Retinal pigment epithelial cell (primary cell): Measurements from ENCODE around the gene TMEM255A.

ENCODE experiments used
- DNase-seq: peaks from one replicate; pipeline ENCODE4 v3.0.0-alpha.2; 2010; ENCODE audit warnings: low read depth
- H3K4me3 ChIP-seq: 2 replicates; pipeline ENCODE4 v1.5.1; 2011; ENCODE audit warnings: mild to moderate bottlenecking, low read length, control low read depth, moderate library complexity
- TF ChIP-seq, protein P1 (sequence below): conservative IDR thresholded peaks from 2 replicates; pipeline ENCODE4 v1.5.1; 2011; ENCODE audit warnings: low read depth, low read length, control low read depth, inconsistent platforms

TMEM255A gene

DNA sequence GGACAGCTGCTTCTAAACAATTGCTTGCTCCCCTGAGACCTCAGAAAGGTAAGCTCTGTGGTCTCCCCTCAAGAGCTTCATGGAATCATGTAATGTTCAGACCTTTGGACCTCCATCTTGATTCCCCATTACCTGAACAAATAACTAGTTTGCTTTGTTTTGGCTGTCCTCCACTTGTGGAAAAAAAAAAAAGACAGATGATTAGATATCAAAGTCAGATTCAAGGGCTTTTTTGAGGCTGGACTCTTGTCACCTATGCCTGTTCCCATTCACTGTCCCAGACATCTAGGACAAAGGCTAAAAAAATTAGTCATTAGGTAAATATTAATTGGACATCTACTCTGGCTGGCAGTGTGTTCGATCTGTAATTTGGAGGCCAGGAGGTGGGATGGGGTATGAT, 13.3 kb downstream of the TMEM255A start:
- no peak for DNase-seq
- TF ChIP-seq, protein P1, sequence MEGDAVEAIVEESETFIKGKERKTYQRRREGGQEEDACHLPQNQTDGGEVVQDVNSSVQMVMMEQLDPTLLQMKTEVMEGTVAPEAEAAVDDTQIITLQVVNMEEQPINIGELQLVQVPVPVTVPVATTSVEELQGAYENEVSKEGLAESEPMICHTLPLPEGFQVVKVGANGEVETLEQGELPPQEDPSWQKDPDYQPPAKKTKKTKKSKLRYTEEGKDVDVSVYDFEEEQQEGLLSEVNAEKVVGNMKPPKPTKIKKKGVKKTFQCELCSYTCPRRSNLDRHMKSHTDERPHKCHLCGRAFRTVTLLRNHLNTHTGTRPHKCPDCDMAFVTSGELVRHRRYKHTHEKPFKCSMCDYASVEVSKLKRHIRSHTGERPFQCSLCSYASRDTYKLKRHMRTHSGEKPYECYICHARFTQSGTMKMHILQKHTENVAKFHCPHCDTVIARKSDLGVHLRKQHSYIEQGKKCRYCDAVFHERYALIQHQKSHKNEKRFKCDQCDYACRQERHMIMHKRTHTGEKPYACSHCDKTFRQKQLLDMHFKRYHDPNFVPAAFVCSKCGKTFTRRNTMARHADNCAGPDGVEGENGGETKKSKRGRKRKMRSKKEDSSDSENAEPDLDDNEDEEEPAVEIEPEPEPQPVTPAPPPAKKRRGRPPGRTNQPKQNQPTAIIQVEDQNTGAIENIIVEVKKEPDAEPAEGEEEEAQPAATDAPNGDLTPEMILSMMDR: no peak

DNA sequence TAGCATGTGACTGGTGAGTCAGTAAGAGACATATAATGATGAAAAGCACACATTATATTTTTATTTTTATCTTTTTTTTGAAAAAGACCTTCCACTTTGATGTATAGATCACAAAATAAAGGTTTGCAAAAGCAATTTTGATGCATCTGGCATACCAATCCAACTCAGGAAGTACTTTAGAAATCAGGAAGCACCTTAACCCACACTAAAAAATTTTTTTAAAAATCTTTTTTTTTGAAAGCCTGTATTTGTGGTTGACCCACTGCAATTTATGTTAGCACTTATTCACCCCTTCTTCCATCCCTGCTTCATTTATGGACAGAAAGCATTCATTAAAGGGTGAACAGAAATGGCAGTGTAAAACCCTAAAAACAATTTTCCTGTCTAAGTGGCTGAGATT, 16.6 kb downstream of the TMEM255A start:
- TF ChIP-seq, protein P1: no peak
- H3K4me3 ChIP-seq: no peak overlapping the region
- no peak for DNase-seq

More for the DNA sequence above, 13.3 kb downstream of the TMEM255A start:
- H3K4me3 ChIP-seq: no peak overlapping the region

DNA sequence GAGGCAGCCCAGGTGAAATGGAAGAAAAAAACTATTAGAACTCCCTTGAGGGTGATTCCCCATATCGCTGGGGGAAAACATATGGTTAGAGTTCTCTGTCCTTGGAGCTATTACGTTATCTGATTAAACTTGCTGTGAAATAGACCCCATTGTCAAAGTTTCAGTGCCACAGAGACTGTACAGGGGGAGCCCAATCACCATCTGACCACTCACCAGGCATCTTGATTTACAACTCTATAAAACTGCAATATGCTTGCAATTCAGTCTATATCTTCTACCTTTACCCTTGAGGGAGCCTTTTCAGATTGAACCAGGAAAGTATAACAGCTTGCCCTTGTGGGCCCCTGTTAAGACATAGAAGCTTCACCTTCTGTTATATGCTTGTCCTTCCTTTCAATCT, 18.2 kb downstream of the TMEM255A start:
- no peak overlapping the region for H3K4me3 ChIP-seq
- TF ChIP-seq, protein P1: no peak
- no peak for DNase-seq

DNA sequence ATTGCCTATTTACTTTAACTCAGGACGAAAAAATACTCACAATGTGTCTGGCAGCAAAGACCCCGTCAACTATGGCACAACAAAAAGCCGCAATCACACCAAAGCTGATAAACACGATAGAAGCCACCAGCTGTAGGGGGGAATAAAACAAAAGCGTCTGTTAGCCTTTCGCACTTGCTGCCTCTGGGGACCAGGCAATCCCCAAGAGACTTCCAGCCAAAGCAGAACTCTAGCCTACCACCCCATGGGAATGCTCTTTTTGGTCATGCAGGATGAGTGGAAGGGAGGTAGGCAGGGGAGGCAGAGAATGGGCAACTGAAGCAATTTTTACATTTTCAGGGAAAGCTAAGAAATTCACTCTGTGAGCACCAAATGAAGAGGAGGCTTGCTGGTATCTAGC, 20.1 kb downstream of the TMEM255A start:
- H3K4me3 ChIP-seq: no peak overlapping the region
- TF ChIP-seq, protein P1: no peak
- DNase-seq: no peak

DNA sequence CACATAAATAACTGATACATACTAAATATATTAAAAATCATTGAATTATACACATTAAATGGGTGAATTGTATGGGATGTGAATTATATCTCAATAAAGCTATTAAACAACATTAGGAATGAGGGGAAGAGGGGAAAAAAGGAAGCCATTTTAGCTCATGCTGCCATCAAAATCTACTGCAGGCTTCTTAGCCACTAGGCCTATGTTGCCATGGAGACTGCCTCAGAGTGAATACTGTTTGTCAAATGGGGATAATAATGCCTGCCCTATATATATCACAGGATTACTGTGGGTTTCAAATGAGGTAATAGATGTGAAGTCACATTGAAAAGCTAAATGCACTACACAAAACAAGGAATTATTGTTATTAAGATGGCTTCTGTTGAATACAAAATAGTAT, 21.2 kb downstream of the TMEM255A start:
- no peak overlapping the region for H3K4me3 ChIP-seq
- TF ChIP-seq, protein P1: no peak
- DNase-seq: no peak

DNA sequence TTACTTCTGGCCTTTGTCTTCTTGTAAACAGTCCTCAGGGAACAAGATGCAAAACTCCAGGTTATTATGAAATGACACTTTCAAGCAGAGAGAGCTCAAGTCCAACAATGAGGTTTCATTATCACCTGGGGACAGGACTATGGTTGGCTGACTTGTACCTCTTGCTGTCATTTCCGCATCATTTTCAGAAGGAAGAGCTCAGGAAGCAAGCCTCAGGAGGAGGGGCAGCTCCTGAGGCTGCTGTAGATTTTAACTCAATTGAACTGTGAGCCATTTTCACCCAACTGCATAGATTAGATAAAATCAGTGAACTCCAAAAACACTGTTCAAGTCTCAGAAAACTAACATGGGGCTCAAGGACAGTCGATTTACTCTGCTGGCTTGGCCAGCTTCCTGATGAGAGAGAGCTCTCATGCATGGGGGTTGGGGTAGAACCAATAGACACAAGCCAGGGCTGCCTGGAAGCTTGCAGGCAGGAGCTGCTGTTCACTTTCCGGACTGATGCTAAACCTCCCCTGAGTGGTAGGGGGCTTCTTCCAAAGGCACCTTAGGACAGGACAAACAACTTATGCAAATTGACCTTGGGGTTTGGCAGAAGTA, 23.6 kb downstream of the TMEM255A start:
- no peak overlapping the region for H3K4me3 ChIP-seq
- TF ChIP-seq, protein P1: no peak
- no peak for DNase-seq

DNA sequence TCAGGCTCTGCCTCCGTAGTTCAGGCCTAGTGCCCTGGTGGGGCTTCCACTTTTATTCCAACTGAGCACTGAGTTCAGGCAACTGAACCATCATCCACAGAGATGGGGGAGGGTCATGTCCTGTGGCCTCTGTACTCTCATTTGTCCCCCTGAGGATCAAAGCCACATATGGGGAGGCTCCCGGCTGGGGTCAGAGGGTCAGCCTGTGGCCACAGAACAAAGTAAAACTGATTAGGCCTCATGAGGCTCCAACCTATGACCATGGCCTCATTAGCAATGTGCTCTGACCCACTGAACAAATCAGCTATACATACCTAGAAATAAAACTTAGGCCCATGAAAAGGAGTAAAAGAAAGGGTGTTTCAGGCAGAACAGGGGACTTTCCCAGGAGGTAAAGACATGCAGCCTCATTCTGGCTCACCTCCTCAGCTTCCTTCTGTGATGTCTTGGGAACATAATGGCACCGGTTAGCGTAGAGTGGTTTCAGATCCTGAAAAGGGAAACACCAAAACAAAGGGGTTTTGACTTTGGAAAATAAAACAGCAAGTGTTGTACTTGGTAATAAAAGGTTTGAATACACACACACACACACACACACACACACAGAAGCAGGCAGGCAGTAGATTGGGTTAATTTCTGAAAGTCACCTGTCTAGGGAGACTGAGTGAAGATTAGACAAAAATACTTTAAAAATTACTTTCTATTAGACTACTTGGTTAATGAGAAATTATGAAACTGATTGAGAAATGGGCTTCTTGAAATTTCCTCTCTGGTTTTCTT, 24.3 kb downstream of the TMEM255A start:
- DNase-seq: no peak
- H3K4me3 ChIP-seq: no peak overlapping the region
- TF ChIP-seq, protein P1: no peak
